Muscle layer of duodenum (tissue), 2 donors: ENCODE results near the gene MAP3K4.
"Not testable (repeated sequence)": the region's sequence is repeated elsewhere in the genome, so short reads cannot be mapped to it uniquely, and the experiment has no call there.

Experiments used
- H3K27ac ChIP-seq: one replicate; pipeline ENCODE4 v1.7.0; 2013; ENCODE audit warnings: mild to moderate bottlenecking, low read length
- H3K27me3 ChIP-seq: one replicate; pipeline ENCODE4 v1.7.0; 2013; ENCODE audit warnings: low read depth, mild to moderate bottlenecking, control low read depth, low read length
- H3K36me3 ChIP-seq, 2 donors: one replicate each; pipeline ENCODE4 v1.7.0; 2013; ENCODE audit warnings: low read length in 2 of 2, control low read depth in 1 of 2, mild to moderate bottlenecking in 1 of 2; ENCODE audit not compliant: insufficient read depth in 2 of 2, control insufficient read depth in 1 of 2
- H3K4me1 ChIP-seq, 2 donors: one replicate each; pipeline ENCODE4 v1.7.0; 2013; ENCODE audit warnings: low read length in 2 of 2, mild to moderate bottlenecking in 2 of 2, control low read depth in 1 of 2, moderate library complexity in 1 of 2; ENCODE audit not compliant: insufficient read depth in 2 of 2, control insufficient read depth in 1 of 2
- H3K4me3 ChIP-seq, 2 donors: one replicate each; pipeline ENCODE4 v1.7.0; 2013; ENCODE audit warnings: low read length in 2 of 2, low read depth in 1 of 2, mild to moderate bottlenecking in 1 of 2
- H3K9me3 ChIP-seq, 2 donors: one replicate each; pipeline ENCODE4 v1.7.0; 2013; ENCODE audit warnings: low read length in 2 of 2, control low read depth in 1 of 2, mild to moderate bottlenecking in 1 of 2; ENCODE audit not compliant: control insufficient read depth in 1 of 2
- donor health status: healthy.

Gene MAP3K4

GRCh38 chr6:161111261-161111660 is 119.7 kb downstream of the MAP3K4 start:
- Histone ChIP-seq H3K4me1 (no peaks in the 10 kb centered on the region), H3K27me3 (no peaks in the 10 kb centered on the region), H3K9me3 (no peaks in the 10 kb centered on the region), H3K4me3 (no peak overlapping the region), H3K36me3 (peaks cover 77 to 78% of the 10 kb centered on the region in 2 donors), H3K27ac (no peak overlapping the region)

GRCh38 chr6:161115468-161115867 is 123.9 kb downstream of the MAP3K4 start:
- no peaks in the 10 kb centered on the region for H3K27me3 ChIP-seq
- H3K27ac ChIP-seq = no peak overlapping the region
- H3K4me3 ChIP-seq = no peak overlapping the region
- H3K9me3 ChIP-seq = no peaks in the 10 kb centered on the region
- no peaks in the 10 kb centered on the region for H3K4me1 ChIP-seq
- H3K36me3 ChIP-seq = peaks cover 40 to 89% of the 10 kb centered on the region in 2 donors

- Histone ChIP-seq H3K27me3 (no peaks in the 10 kb centered on the region), H3K4me1 (no peaks in the 10 kb centered on the region), H3K27ac (no peak overlapping the region), H3K36me3 (peaks cover 29 to 82% of the 10 kb centered on the region in 2 donors), H3K4me3 (no peak overlapping the region), H3K9me3 (no peaks in the 10 kb centered on the region)
Measured at GRCh38 chr6:161116554-161116953, 125.0 kb downstream of the MAP3K4 start.

GRCh38 chr6:161117308-161117707 is 125.7 kb downstream of the MAP3K4 start:
- no peaks in the 10 kb centered on the region for H3K4me1 ChIP-seq
- no peak overlapping the region for H3K4me3 ChIP-seq
- H3K36me3 ChIP-seq = peaks cover 22 to 83% of the 10 kb centered on the region in 2 donors
- no peak overlapping the region for H3K27ac ChIP-seq
- no peaks in the 10 kb centered on the region for H3K27me3 ChIP-seq
- H3K9me3 ChIP-seq = peaks cover 0 to 2% of the 10 kb centered on the region in 2 donors

GRCh38 chr6:161117942-161118341 is 126.4 kb downstream of the MAP3K4 start:
- H3K27me3 ChIP-seq = no peaks in the 10 kb centered on the region
- no peak overlapping the region for H3K4me3 ChIP-seq
- H3K27ac ChIP-seq = no peak overlapping the region
- peaks cover 15 to 79% of the 10 kb centered on the region in 2 donors for H3K36me3 ChIP-seq
- H3K9me3 ChIP-seq = peaks cover 0 to 4% of the 10 kb centered on the region in 2 donors
- H3K4me1 ChIP-seq = no peaks in the 10 kb centered on the region

GRCh38 chr6:161123319-161123718 is 131.8 kb downstream of the MAP3K4 start:
- not testable (repeated sequence) for H3K27me3 ChIP-seq, H3K4me1 ChIP-seq, H3K27ac ChIP-seq, H3K4me3 ChIP-seq
- Histone ChIP-seq H3K9me3 (peaks cover 0 to 18% of the 10 kb centered on the region in 2 donors), H3K36me3 (peaks cover 5 to 45% of the 10 kb centered on the region in 2 donors)

- no peaks in the 10 kb centered on the region for H3K27me3 ChIP-seq
- no peak overlapping the region for H3K4me3 ChIP-seq
- peaks cover 6 to 28% of the 10 kb centered on the region in 2 donors for H3K36me3 ChIP-seq
- no peak overlapping the region for H3K27ac ChIP-seq
- peaks cover 0 to 18% of the 10 kb centered on the region in 2 donors for H3K9me3 ChIP-seq
- no peaks in the 10 kb centered on the region for H3K4me1 ChIP-seq
Measured at GRCh38 chr6:161125591-161125990, 134.0 kb downstream of the MAP3K4 start.

- Histone ChIP-seq H3K27ac (no peak overlapping the region), H3K9me3 (peaks cover 0 to 17% of the 10 kb centered on the region in 2 donors), H3K4me1 (no peaks in the 10 kb centered on the region), H3K4me3 (no peak overlapping the region), H3K27me3 (no peaks in the 10 kb centered on the region), H3K36me3 (peaks cover 6 to 23% of the 10 kb centered on the region in 2 donors)
Measured at GRCh38 chr6:161127071-161127740, 135.6 kb downstream of the MAP3K4 start.

- no peaks in the 10 kb centered on the region for H3K27me3 ChIP-seq
- H3K4me1 ChIP-seq = no peaks in the 10 kb centered on the region
- no peak overlapping the region for H3K4me3 ChIP-seq
- H3K36me3 ChIP-seq = peaks cover 6 to 25% of the 10 kb centered on the region in 2 donors
- H3K9me3 ChIP-seq = peaks cover 0 to 12% of the 10 kb centered on the region in 2 donors
- H3K27ac ChIP-seq = no peak overlapping the region
Measured at GRCh38 chr6:161128230-161128629, 136.7 kb downstream of the MAP3K4 start.

GRCh38 chr6:161128680-161129196 is 137.2 kb downstream of the MAP3K4 start:
- H3K4me1 ChIP-seq = no peaks in the 10 kb centered on the region
- H3K27ac ChIP-seq = no peak overlapping the region
- H3K36me3 ChIP-seq = peaks cover 6 to 25% of the 10 kb centered on the region in 2 donors
- H3K9me3 ChIP-seq = peaks cover 0 to 7% of the 10 kb centered on the region in 2 donors
- no peaks in the 10 kb centered on the region for H3K27me3 ChIP-seq
- no peak overlapping the region for H3K4me3 ChIP-seq

- no peaks in the 10 kb centered on the region for H3K4me1 ChIP-seq
- H3K27ac ChIP-seq = no peak overlapping the region
- H3K27me3 ChIP-seq = no peaks in the 10 kb centered on the region
- no peak overlapping the region for H3K4me3 ChIP-seq
- peaks cover 6 to 25% of the 10 kb centered on the region in 2 donors for H3K36me3 ChIP-seq
- peaks cover 0 to under 1% of the 10 kb centered on the region in 2 donors for H3K9me3 ChIP-seq
Measured at GRCh38 chr6:161130541-161130940, 139.0 kb downstream of the MAP3K4 start.
